Hematopoietic multipotent progenitor cell treated with erythropoietin and hydrocortisone succinate and interleukin-3 and kit ligand, for 15 days (in vitro differentiated cells): ENCODE results near the gene SCUBE1.

Source experiments
- DNase-seq: peaks from one replicate; pipeline ENCODE4 v3.0.0-alpha.2; 2015; ENCODE audit warnings: low spot score

SCUBE1 gene

GRCh38 chr22:43326331-43327156, 16.6 kb downstream of the SCUBE1 start:
- no peak for DNase-seq

DNA sequence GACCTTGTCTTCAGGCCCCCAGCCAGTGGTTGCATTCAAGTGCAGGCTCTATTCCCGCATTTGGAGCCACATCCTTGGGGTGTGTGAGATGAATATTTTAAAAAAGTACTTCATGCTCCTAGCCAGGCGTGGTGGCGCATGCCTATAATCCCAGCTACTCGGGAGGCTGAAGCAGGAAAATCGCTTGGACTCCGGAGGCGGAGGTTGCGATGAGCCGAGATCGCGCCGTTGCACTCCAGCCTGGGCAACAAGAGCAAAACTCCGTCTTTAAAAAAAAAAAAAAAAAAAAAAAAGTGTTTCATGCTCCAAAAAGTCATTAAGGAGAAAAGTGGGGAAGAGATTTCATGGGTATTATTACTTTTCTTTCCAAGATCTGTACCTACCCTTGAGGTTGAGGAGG, 18.0 kb downstream of the SCUBE1 start:
- no peak for DNase-seq

- no peak for DNase-seq
These were observed 21.9 kb downstream of the SCUBE1 start for GRCh38 chr22:43320943-43321900.

DNA sequence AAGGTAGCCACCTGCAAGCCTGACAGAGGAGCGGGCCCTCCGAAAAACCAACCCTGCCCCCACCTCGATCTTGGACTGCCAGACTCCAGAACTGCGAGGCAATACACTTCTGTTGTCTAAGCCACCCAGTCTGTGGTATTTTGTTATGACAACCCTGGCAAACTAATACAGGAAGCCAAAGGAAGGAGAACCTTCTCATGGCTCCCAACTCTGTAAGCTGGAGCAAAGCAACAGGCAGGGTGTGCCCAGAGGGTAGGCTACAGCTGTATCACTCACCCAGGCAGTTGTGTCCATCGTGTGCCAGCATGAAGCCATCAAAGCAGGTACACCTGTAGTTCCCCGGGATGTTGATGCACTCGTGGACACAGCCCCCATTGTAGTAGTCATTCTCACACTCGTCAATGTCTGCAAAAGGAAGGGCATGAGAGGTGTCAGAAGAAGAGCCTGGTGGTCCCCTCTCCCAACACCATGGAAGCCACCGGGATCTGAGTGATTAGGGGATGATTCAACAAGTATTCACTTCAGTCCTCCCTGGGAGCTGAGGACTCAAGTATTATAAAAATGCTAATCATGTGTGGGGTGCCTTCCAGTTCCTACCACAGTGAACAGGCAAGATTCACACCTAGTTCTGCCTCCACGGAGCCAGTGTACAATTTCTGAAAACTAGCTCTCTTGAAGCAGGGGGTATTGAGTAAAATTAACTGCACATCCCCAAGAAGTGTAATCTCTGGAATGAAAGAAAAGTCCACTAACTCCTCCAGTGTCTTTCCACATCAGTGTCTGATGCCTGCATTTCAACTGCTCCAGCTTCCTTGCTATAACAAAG, 23.3 kb downstream of the SCUBE1 start:
- no peak for DNase-seq

DNA sequence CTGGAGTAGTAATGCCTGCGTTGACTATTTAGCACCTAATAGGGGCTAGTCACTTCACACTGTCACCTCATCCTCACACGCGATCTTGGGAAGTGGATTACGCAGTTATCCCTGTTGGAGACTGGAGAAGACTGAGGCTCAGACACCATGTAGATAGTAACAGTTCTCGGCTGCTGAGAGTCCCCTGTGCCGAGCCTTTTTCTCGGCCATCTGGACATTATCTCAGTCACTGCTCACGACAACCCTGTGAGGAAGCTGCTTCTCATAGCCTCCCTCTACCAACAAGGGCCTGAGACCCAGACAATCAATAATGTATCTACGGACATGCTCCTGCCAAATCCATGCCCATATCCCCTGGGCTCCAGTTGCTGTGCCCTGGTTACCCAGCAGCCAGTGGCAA, 25.9 kb downstream of the SCUBE1 start:
- no peak for DNase-seq

DNA sequence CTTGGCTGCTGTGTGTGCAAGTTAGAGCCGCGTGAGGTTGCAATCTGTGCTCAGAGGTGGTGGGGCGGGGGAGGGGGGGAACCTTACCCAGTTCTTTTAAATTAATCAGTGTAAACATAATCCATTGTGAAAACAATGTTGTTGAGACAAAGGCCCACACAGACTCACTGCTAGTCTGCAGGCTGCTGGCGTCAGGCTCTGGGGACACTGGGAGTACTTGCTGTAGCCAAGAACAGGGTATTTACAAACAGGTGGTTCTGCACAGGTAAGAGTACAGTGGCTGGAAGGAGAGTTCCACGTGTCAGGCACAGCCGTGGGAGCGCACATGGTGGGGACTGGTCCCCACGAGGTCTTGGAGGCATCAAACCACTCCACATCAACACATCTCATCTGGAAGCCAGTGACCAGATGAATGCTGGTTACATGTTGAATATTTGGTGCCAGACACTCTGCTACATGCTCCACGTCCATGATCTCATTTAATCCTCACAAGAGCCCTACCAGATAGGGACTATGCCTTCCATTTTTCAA, 27.4 kb downstream of the SCUBE1 start:
- no peak for DNase-seq

DNA sequence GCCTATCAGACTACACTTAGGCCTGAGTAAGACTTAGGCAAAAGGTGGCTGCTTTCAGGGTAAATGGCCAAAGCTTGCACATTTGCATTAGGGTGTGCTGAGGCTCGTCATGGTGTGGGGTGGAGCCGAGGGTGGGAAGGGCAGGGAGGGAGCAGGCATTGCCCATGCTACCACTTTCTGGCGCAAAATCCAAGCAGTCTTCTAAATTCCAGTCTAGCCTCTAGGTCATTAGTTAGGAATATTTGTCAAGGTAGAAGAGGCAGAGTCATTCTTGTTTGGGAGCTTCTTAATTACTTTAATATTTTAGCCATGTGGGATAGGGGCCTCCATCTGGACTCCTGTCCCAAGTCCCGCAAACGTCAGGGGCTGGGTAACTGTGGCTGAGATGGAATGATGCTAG, 28.6 kb downstream of the SCUBE1 start:
- DNase-seq: no peak

DNA sequence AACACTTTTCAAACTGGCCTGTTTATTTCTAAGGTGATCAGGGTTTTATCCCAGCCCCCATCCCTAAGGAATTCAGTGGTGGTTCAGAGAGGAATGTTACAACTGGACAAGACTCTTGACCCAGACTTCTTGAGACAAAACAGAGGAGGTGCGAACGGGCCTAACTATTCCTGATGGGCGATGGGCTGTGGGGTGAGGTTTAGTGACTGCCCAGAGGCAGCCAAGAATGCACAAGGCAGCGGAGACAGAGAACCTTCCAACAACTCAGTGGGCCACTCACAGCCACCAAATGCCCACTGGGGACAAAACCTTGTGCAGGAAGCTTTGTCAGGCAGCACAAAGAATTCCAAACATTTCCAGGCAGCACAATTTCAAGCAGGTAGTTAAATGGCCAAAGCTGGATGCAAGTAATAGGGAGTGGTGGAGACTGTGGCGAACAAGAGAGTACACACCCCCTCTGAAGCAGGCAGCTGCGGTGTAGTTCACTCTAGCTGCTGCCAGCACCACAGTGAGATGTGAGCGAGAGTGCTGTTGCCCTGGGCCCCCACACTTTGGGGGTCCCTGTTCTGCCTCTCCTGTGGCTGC, 29.2 kb downstream of the SCUBE1 start:
- no peak for DNase-seq

GRCh38 chr22:43313244-43313889, 29.8 kb downstream of the SCUBE1 start:
- DNase-seq: no peak

DNA sequence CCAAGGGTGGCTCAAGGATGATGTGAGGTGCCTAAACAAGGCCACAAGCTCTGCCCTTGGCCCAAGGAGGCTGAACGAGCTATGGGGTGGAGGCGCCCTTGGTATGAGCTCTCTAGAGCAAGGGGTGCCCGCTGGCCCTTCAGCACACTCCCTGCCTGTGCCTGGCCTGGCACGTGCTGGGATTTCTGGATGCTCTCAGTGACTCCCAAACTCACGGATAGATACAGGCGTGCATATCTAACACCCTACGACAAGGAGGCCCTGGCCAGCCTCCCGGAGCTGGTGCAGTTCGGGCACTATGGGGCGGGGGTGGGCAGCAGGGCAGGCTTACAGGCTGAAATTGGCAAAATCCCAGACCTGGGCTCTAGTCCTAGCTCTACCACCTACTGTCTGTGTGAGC, 30.6 kb downstream of the SCUBE1 start:
- DNase-seq: no peak

- no peak for DNase-seq
These were observed 32.4 kb downstream of the SCUBE1 start for GRCh38 chr22:43310798-43311197.

- no peak for DNase-seq
These were observed 32.9 kb downstream of the SCUBE1 start for GRCh38 chr22:43310311-43310710.

DNA sequence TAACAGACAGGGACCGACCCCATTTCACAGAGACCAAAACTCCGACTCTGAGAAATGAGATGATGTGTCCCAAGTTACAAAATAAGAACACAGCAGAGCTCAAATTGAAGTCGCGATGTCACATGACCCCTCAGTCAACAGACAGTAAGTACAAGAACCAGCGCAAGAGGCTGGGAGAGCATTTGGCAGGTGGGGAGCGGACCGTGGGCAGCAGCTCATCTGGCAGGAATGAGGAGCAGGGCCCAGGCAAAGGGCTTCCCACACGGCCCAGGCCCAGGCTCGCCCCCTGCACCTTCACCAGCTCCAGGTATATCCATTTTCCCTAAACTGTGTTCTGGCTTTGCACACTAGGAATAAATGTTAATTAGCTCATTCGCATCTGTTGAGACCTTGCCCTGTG, 34.3 kb downstream of the SCUBE1 start:
- no peak for DNase-seq

DNA sequence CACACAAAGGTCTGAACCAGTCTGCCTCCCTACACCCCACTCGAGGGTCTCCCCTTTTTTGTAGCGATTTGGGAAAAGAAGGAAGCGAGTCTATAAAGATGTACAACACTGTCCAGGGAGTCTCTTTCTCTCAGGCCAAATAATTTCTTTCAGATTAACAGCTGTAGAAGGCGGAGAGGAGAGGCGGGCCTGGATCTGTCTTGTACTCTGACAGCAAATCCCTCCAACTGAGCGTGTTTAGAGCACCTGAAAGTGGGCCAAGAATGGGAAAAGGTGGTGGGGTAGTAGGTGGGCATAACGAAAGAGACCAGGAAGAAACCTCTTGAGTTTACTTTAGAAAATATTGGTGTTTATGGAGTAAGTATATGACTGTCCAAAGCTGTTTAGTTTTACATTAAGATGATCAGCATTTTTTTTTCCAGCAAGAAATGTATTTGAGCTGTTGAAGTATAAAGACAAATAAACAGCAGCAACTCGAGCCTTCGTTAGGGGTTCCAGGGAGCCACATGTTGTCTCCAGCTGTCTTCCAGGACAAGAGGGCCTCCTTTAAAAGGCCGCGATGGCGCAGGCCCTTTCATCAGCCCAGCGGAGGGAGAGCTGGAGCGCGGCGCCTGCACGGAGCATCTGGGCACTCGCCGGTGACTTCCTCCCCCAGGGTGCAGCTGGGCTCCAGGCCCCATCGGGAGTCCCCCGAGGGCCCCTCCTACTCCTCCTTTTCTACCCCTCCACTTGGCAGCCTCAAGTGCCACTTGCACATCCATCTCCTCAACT, 34.9 kb downstream of the SCUBE1 start:
- no peak for DNase-seq

GRCh38 chr22:43305806-43306205, 37.4 kb downstream of the SCUBE1 start:
- no peak for DNase-seq

DNA sequence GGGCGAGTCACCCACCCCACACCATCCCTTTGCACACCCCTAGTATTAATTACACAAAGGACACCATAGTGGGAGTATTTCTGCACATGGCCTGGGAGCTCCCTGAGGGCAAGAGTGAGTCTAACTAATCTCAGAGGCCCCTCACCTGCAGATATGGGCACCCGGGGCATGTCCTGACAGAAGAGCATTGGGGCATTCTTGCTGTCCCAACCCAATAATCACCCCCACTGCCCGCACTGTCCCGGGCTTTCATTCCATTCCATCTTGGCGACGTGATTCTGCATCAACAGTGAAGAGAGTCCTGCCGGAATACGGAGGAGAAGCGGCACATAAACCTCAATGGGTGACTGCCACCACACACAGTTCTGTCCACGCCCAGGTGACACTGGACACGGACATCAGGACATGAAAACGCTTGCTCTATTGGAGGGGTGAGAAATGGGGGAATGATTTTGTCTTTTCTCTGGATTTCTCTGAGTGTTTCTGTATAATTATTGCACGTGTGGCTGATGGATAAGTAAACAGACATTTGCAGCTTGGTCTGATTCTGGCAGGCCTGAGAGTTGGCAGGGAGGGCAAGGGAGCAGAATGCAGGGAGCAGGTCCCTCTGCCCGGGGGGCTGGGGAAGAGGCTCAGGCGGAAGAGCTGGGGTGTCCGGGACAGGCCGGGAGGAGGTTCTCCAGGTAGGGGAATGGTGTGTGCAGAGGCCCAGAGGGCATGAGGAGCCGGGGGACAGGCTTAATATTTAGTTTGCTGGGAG, 38.2 kb downstream of the SCUBE1 start:
- DNase-seq: no peak

- no peak for DNase-seq
These were observed 39.4 kb downstream of the SCUBE1 start for GRCh38 chr22:43303751-43304150.

DNA sequence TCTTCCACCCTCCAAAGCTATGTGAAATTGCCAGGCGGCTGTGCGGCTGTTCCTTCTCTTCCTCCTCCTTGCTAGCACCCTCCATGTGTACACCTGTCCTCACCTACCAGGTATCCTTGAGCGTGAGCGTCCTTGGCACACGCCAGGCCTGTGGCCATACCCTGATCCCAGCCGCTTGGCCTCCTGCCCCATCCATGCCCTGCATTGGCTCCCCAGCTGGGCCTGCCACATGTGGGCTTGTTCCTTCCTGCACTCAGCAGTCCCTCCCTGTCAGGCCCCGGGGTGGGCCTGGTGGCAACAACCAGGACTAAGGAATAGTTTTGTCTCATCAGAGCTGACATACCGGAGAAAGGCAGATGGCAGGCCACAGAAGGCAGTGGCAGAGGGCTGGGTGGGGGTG, 40.0 kb downstream of the SCUBE1 start:
- no peak for DNase-seq

DNA sequence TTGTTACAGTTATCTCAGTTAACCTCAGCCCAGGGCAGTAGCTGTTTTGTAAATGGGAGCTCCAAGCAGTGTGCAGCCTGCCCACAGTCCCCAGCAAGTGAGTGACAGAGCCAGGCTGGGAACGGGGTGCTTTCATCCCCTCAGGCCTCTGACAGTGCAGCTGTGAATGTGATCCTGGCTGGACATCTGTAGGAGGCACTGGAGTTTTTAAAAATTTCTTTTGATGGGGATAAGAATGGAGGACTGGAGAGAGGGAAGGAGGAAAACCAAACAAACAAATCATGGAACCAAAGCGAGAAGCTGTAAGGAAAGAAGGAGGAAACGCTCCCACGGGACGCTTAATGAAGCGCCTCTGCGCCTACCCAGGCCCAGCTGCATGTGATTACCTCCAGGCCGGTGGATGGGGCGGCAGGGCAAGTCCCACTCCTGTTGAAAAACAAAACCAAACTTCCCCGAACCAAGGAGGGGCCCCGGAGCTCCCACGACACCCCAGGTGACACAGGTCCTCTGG, 40.6 kb downstream of the SCUBE1 start:
- DNase-seq: no peak
